MM.1S (cell line): ENCODE results near the gene COLEC12.

Experiments
- CTCF ChIP-seq: fragments of 300-600 bp; sonication (generic); IDR thresholded peaks from 2 replicates; pipeline ENCODE4 v1.5.1; 2016; ENCODE audit warnings: antibody characterized with exemption, low read length, mixed read lengths
- EZH2 ChIP-seq: fragments of 300-600 bp; sonication (generic); optimal IDR thresholded peaks from 2 replicates; pipeline ENCODE3; 2017; ENCODE audit warnings: low read depth, mild to moderate bottlenecking, antibody characterized with exemption, low read length, mixed read lengths

GRCh38 chr18:461762-462161 lies 38.7 kb downstream of the COLEC12 start:
- TF ChIP-seq CTCF, result no peak
- no peak for TF ChIP-seq EZH2
